GM21528 (cell line): Measurements from ENCODE around the gene FANCM.
"Not testable (repeated sequence)": the region's sequence is repeated elsewhere in the genome, so short reads cannot be mapped to it uniquely, and the experiment has no call there.

ENCODE experiments used
- ATAC-seq: cut with Tn5 transposase; IDR thresholded peaks from one replicate; pipeline ENCODE4 v1.9.1; 2021; ENCODE audit warnings: mild to moderate bottlenecking, moderate library complexity; ENCODE audit not compliant: unreplicated experiment, low FRiP score

FANCM gene

DNA sequence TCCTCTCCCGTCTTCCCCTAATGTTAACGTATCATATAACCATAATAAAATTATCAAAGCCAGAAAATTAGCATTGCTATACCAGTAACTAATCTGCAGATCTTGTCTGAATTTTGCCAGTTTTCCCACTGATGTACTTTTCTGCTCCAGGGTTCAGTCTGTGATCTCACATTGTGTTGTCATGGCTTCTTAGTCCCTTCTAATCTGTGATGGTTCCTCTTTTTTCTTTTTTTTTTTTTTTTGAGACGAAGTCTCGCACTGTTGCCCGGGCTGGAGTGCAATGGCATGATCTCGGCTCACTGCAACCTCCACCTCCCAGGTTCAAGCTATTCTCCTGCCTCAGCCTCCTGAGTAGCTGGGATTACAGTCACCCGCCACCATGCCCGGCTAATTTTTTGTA lies 6.4 kb downstream of the FANCM start:
- ATAC-seq: not testable (repeated sequence)

DNA sequence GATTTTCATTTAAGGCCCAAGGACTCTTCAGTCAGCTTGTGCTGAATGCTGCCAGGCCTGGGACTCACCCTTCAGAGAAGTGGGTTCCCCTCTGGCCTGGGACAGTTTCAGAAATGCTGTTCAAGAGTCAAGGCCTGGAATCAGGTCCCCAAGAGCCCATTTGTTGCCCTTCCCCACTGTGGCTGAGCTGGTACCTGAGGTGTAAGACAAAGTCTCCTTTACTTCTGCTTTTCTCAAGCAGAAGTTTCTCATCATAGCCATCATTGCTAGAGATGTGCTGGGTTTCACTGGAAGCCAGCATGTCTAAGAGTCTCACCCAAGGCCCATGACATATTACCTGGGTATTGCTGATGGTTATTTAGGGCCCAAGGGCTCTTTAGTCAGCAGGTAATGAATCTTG lies 8.9 kb downstream of the FANCM start:
- ATAC-seq: no peak

DNA sequence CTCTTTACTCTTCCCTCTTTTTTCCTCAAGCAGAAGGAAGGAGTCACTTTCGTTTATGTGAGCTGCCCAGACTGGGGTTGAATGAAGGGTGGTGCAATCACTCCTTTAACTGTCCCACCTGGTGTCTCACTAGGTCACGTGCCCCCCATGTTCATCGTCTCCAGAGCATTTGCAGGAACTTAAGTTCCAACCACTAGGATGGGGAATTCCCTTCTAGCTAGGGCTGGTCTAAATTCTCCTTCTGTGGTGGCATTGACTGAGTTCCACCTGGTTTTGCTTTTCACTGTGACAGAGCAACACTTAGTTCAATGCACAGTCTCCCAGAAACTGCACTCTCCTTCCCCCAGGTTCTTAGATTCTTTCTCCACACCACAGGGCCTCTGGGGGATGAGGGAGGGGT lies 9.5 kb downstream of the FANCM start:
- no peak for ATAC-seq

DNA sequence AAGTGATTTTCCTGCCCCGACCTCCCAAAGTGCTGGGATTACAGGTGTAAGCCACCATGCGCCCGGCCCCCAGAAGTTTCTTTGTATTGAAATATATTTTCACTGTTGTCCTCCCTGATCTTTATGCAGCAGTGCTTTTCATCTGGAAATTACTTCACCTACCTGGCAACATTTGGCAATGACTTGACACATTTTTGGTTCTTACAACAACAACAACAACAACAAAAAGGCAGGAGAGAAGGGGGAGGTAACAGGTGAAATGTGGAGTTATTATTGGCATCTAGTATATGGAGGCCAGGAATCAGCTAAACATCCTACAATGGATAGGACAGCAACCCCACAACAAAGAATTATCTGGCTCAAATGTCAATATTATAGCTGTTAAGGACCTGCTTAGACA lies 13.9 kb downstream of the FANCM start:
- ATAC-seq: no peak

DNA sequence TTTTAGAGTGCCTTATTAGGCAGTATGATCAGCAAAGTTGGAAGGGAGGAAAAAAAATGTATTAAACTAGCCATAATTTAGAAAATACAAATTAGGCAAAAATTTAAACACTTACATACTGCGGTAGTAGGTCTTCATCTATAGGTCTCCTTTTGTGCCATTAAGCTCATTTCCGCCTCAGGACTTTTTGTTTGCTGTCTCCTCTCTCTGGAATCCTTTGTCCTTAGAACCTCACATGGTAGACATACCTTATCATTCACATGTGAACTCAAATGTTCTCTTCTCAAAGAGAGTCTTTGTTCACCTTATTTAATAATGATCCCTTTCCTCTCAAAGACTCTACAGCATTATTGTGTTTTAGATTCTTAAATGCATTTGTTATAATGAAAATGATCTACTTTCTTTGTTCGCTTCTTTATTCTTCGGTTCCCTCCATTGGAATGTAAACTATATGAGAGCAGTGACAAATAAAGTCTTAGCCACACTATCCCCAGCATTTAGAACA lies 14.7 kb downstream of the FANCM start:
- ATAC-seq: no peak

DNA sequence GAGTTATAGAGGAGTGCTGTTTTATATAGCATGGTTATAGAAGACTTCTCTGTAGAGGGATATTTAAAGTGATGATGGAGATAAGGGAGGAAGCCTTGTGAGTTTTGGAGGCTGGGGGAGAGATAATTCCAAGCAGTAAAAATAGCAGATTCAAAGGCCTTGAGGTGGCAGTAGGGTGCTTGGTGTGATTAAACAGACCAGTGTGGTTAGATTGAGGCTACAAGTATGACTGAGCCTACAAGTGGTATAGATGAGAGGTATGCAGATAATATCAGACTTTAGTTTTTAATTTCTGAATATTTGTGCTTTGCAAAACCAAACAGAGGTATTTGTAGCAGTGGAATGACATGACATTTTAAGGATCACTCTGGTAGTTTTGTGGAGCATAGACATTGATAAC lies 20.3 kb downstream of the FANCM start:
- ATAC-seq: no peak

DNA sequence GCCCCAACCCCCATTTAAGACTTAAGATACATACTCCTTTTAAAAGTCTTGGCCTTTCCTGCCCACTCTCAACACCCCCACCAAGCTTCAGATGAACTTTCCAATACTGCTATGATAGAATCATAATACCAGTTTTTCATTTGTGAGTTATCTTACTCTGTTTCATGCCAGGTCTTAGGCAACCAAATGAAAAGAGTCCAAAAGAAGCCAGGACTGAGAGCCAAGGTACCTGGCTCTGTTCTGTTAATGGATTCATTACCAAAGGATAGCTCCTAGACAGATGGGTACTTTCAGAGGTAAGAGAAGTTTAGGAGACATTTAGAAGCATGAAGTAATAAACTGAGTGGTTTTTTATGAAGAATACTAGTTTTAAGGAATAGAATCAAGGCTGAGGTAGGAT lies 34.2 kb downstream of the FANCM start:
- ATAC-seq: no peak

DNA sequence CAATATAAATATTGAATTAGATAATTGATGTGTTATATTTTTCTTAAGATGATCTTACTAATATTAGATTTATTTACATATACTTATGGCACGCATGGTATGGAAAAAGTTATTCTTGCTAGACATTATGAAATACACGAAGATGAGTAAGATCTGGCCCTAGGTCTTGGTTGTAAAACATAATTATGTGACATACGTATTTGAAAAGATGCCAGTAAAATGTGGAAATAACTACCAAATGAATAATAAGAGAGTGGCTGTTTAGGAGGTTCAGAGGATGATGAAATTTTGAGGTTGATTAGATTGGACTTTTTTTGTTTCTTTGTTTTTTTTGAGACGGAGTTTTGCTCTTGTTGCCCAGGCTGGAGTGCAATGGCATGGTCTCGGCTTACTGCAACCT lies 41.3 kb downstream of the FANCM start:
- no peak for ATAC-seq

DNA sequence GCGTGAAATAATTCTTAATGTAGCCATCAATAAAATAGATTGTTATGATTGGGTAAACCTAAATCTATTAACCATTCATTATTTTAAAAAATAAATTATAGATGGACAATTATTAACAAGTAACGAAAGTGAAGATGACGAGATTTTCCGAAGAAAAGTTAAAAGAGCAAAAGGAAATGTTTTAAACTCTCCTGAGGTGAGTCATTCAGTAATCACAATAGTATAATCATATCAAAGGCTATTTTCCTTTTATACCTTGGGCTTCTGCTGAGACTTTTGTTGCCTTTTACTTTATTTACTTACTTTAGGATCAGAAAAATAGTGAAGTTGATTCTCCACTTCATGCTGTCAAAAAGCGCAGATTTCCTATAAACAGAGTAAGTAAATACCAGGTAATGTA lies 45.6 kb downstream of the FANCM start:
- ATAC-seq: no peak

DNA sequence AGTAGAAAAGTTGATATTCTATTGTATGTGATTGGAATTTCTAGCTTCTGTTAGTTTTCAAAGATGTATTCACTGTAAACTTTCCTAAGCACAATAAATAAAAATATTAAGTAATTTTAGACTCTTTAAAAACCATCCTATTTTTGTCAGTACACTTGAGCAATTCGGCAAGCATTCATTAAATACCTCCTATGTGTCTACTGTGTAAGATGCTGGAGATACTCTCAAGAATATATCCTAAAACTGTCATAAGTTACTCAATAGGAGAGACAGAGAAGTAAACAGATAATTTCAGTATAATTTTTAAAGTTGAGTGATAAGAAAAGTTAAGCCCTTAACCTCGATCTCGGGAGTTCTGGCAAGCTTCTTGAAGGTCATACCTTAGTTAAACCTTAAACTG lies 46.1 kb downstream of the FANCM start:
- no peak for ATAC-seq

DNA sequence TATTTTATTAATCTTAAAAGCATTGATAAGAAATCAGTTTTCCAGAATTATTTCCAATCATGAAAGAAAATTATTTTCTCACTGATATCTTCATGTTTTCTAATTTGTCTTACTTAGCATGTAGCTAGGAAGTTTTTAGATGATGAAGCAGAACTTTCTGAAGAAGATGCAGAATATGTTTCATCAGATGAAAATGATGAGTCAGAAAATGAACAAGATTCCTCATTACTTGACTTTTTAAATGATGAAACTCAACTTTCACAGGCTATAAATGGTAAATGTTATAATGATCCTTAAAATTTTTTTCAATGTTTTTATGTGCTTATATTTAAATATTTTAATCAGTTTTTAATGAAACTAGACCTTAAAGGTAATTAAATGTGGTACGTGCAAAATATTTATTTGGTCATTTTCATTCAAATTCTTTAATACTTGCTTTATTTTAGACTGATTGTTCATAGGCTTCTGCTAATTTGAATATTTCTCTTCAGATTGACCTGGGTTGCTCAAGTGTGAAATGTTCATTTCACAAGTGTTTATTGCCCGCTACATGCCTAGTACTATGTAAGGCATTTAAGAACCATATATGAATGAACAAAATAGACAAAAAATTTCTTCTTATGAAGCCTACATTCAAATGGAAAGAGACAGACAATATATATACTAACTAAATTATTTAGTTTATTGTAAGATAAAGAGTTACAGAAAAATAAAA lies 49.5 kb downstream of the FANCM start:
- no peak for ATAC-seq

DNA sequence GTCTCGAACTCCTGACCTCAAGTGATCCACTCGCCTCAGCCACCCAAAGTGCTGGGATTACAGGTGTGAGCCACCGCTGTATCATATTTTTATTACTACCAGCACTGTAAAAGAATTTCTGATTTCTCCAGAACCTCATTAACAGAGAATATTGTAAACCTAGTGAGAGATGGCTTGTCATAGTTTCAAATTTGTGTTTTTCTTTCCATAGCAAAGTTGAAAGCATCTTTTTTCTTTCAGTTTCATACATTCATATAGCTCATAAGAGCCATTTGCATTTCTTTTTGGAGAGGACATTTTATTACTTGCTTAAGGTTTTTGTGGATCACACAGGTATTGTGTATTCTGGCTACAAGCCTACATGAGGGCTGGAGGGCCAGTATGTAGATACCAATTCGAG lies 59.2 kb downstream of the FANCM start:
- peak; percentile 64 for ATAC-seq

DNA sequence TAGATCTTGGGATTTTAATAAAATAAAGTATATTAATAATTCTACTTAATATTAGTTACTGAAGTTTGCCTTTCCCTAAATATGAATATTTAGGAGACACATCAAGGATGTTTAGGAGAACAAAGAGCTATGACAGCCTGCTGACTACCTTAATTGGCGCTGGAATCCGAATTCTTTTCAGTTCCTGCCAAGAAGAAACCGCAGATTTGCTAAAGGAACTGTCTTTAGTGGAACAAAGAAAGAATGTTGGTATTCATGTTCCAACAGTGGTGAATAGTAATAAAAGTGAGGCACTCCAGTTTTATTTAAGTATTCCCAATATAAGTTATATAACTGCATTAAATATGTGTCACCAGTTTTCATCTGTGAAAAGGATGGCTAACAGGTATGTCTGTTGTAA lies 62.8 kb downstream of the FANCM start:
- ATAC-seq: no peak

DNA sequence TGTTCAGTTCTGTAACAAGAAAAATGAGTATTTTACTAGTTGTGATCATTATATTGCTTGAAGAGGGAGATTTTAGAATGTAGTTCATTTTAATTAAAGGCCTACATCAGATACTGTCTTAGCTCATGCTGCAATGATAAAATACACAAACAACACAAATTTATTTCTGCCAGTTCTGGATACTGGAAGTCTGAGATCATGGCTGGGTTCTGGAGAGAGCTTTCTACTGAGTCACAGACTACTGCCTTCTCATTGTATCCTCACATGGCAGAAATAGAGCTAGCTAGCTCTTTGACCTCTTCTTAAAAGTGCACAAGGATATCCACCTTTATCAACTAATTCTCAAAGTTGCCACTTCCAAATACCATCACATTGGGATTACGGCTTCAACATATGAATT lies 63.5 kb downstream of the FANCM start:
- no peak for ATAC-seq

DNA sequence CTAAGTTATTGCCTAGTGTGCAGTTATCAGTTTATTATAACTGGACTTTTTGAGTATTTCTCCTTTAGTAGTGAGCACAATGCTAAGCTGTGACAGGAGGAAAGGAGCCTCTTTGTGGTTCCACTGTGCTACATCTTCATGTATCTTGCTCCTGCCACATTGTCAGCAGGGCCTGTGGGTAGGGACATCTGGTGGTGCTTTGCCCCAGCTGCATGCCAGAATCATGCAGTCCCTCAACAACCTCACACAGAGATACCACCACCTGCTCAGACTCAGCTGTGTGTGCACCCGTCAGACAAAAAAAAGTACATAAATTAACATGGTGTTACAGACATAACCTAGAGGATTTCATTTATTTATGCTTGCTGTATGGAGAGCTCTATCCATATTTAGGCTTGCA lies 66.2 kb downstream of the FANCM start:
- ATAC-seq: no peak

DNA sequence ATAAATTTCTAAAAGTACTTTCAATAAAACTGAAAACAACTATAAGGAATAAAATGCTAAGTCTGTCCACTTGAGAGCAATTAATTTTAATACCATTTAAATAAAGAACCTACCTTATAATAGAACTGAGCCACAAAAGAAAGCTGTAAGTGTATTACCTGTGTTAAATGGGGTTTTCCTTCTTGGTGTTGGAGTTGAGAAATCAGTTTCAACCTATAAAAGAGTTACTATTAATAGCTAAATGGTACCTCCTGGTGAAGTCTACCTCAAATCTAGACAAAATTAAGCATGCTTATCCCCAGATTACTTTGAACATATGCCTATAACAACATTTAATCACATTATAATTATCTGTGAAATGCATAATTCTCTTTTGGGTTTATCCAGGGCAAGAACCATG lies 68.5 kb downstream of the FANCM start:
- no peak for ATAC-seq

DNA sequence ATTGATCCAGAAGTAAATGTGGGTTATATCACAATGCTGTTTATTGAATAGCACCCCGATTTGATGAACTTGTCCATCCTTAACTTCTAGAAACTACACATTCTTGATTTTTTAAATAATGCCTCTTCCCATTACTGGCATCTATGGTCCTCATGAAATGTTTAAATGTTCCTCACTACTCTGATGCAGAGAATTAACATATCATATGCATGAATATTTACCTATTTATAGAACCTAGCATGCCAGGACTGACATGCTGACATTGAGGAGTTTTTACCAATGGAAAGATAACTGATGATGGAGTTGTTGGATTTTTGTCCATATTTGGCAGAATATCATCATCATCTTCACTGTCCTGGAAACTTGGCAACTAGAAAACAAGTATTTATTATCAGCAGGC lies 74.4 kb downstream of the FANCM start:
- no peak for ATAC-seq

DNA sequence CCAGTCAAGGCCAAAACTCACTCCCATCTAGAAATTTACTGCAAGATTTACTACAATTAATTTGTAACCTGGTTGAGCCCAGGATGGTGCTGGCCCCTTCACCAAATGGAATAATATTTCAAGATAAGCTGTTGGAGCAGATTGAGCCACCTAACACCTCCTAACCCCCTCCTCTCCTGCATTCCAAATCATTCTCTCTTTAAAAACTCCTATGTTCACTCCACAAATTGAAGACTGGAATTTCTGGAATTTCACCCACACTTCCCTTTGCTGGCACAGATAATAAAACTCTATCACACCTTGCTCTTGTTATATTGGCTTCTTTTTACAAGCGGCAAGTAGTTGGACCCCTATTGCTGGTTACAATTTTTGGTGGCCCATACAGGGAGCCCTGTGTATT lies 75.6 kb downstream of the FANCM start:
- no peak for ATAC-seq

DNA sequence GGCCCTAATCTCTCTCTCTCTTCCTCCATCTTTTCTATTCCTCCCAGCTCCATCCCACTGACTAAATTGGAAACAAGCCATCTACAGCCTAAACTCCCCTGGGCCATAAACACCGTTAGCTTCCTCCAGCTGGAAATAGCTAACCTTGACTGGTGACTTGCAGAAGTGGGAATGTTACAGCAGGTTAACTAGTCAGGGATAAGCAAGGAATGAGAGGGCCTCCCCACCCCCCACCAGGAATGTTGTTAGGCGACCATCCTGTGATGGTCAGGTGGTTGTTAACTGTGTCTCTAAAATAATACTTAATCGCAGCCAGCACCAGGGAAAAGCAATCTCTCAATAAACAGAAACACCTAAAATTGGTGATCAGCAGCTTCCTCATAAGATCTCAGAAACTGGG lies 76.5 kb downstream of the FANCM start:
- no peak for ATAC-seq

DNA sequence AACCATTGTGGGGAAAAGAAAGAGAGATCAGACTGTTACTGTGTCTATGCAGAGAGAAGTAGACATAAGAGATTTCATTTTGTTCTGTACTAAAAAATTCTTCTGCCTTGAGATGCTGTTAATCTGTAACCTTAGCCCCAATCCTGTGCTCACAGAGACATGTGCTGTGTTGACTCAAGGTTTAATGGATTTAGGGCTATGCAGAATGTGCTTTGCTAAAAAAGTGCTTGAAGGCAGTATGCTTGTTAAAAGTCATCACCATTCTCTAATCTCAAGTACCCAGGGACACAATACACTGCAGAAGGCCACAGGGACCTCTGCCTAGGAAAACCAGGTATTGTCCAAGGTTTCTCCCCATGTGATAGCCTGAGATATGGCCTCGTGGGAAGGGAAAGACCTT lies 78.0 kb downstream of the FANCM start:
- ATAC-seq: not testable (repeated sequence)

DNA sequence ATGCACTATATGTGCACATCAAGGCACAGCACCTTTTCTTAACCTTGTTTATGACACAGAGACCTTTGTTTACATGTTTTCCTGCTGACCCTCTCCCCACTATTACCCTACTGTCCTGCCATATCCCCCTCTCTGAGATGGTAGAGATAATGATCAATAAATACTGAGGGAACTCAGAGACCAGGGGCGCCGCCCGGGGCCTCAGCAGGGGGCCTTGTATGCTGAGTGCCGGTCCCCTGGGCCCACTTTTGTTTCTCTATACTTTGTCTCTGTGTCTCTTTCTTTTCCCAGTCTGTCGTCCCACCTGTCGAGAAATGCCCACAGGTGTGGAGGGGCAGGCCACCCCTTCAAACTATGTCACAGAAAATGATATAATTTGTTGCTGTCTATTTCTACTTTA lies 78.6 kb downstream of the FANCM start:
- ATAC-seq: not testable (repeated sequence)

DNA sequence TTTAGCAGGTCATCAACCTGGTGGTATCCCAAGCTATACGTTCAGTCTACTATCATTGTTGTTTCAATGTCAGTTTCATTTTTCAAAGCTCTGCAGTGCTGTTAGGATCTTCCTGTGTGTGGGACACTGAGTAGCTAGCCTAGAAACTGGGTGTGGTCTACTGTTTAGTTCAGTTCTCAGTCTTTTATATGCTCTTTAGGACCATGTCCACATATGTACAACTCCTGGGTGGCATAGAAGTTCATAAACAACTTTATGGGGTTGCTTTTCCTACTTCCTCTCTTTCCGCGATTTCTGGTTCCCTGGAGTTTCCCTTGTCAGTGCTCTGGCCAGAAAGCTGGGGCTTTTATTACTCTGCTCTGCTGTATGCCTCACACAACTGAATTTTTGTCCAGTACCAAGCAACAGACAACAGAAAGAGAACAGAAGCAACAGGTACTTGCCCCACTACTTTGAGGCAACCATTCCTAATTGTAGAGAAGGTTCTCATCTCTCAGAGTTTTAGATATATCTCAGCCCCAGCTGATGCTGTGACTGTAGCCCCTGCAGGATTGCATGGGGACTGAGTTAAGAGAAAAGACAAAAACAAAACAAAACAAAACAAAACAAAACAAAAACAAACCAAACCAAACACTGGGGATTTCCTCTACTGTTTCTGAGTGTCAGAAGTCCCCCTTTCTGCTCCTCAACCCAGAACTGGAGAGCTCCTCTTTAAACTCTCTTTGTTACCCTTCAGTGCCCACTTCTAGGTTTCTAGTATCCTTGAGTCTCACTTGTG lies 86.9 kb downstream of the FANCM start:
- ATAC-seq: no peak
